CD14-positive monocyte (primary cell): ENCODE measurements around the gene JPH2. TPM values are rescaled to one million over a fixed set of nuclear protein-coding genes. Genes with fewer than 3 reads are reported as not detected.

Experiments
- DNase-seq, 3 donors: peaks; one replicate each; pipeline ENCODE4 v3.0.0-alpha.2; 2011 to 2022
- H2AFZ ChIP-seq: 2 replicates; pipeline ENCODE4 v1.6.0; 2012; ENCODE audit warnings: mild to moderate bottlenecking, low read depth, low read length, inconsistent platforms; ENCODE audit not compliant: insufficient read depth, poor library complexity, severe bottlenecking
- H3K27ac ChIP-seq, 2 donors: 1 replicate in 1 of 2; 2 replicates in 1 of 2; pipeline ENCODE4 v1.5.1; 2012 to 2013; ENCODE audit warnings: low read length in 2 of 2, control low read depth in 1 of 2, inconsistent platforms in 1 of 2, low read depth in 1 of 2, mild to moderate bottlenecking in 1 of 2
- H3K27me3 ChIP-seq, 2 donors: one replicate each; pipeline versions ENCODE4 v1.6.0 to v1.6.1; 2011 to 2013; ENCODE audit warnings: low read length in 2 of 2; ENCODE audit not compliant: control insufficient read depth in 2 of 2, insufficient read depth in 2 of 2
- H3K36me3 ChIP-seq, 2 donors: replicated peaks in 1 of 2; 1 replicate in 1 of 2; 2 replicates in 1 of 2; pipeline versions ENCODE4 v1.5.1 to v1.6.1; 2012 to 2013; ENCODE audit warnings: low read length in 2 of 2, control low read depth in 1 of 2, inconsistent platforms in 1 of 2, mild to moderate bottlenecking in 1 of 2; ENCODE audit not compliant: insufficient read depth in 2 of 2, control insufficient read depth in 1 of 2
- H3K4me1 ChIP-seq, 2 donors: 1 replicate in 1 of 2; 2 replicates in 1 of 2; pipeline versions ENCODE4 v1.5.1 to v1.6.1; 2012 to 2013; ENCODE audit warnings: low read length in 2 of 2, control low read depth in 1 of 2, inconsistent platforms in 1 of 2, mild to moderate bottlenecking in 1 of 2, moderate library complexity in 1 of 2; ENCODE audit not compliant: insufficient read depth in 2 of 2, control insufficient read depth in 1 of 2
- H3K4me2 ChIP-seq: replicated peaks from 2 replicates; pipeline ENCODE3; 2012; ENCODE audit warnings: low read length, moderate library complexity, mild to moderate bottlenecking; ENCODE audit not compliant: poor library complexity, severe bottlenecking; ENCODE audit errors: extremely low read depth
- H3K4me3 ChIP-seq, 3 experiments: fragments of 200-600 bp in 1 of 3; sonication (generic) in 1 of 3; replicated peaks in 1 of 3; 1 replicate in 2 of 3; 2 replicates in 1 of 3; pipeline ENCODE4 v1.5.1; 2011 to 2013; ENCODE audit warnings: low read length in 3 of 3, mild to moderate bottlenecking in 3 of 3, control low read depth in 2 of 3, low read depth in 2 of 3, inconsistent platforms in 1 of 3, moderate library complexity in 1 of 3
- H3K79me2 ChIP-seq: 2 replicates; pipeline ENCODE4 v1.6.0; 2012; ENCODE audit warnings: mild to moderate bottlenecking, control low read depth, inconsistent platforms, low read length, moderate library complexity; ENCODE audit not compliant: insufficient read depth
- H3K9ac ChIP-seq: 2 replicates; pipeline ENCODE4 v1.6.0; 2017; ENCODE audit warnings: low read length, mild to moderate bottlenecking; ENCODE audit not compliant: insufficient read depth, poor library complexity, severe bottlenecking
- H3K9me3 ChIP-seq, 2 donors: replicated peaks in 1 of 2; 1 replicate in 1 of 2; 2 replicates in 1 of 2; pipeline versions ENCODE4 v1.5.1 to v1.6.1; 2012 to 2013; ENCODE audit warnings: low read length in 2 of 2, control low read depth in 1 of 2; ENCODE audit not compliant: control insufficient read depth in 1 of 2, insufficient read depth in 1 of 2
- H4K20me1 ChIP-seq: 2 replicates; pipeline ENCODE4 v1.6.0; 2012; ENCODE audit warnings: mild to moderate bottlenecking, low read length, control low read depth, moderate library complexity; ENCODE audit not compliant: insufficient read depth
- H3K27ac Mint-ChIP-seq, 7 donors: one replicate each; pipeline ENCODE4 v1.8.0; 2020; ENCODE audit warnings: mild to moderate bottlenecking in 7 of 7, mixed read lengths in 7 of 7, moderate library complexity in 6 of 7, inconsistent platforms in 2 of 7
- H3K27me3 Mint-ChIP-seq, 3 donors: one replicate each; pipeline ENCODE4 v1.8.0; 2021 to 2022; ENCODE audit warnings: low read depth in 3 of 3, mild to moderate bottlenecking in 3 of 3, mixed read lengths in 3 of 3, moderate library complexity in 3 of 3, inconsistent platforms in 1 of 3
- H3K36me3 Mint-ChIP-seq, 2 donors: one replicate each; pipeline ENCODE4 v1.8.0; 2020; ENCODE audit warnings: mixed read lengths in 2 of 2, inconsistent platforms in 1 of 2, mild to moderate bottlenecking in 1 of 2
- H3K4me1 Mint-ChIP-seq: one replicate; pipeline ENCODE4 v1.8.0; 2020; ENCODE audit warnings: mild to moderate bottlenecking, mixed read lengths
- H3K4me3 Mint-ChIP-seq, 2 donors: one replicate each; pipeline ENCODE4 v1.8.0; 2020; ENCODE audit warnings: mild to moderate bottlenecking in 2 of 2, mixed read lengths in 2 of 2, moderate library complexity in 1 of 2
- H3K9me3 Mint-ChIP-seq, 7 donors: one replicate each; pipeline ENCODE4 v1.8.0; 2020 to 2022; ENCODE audit warnings: mixed read lengths in 7 of 7, mild to moderate bottlenecking in 6 of 7, moderate library complexity in 6 of 7, inconsistent platforms in 2 of 7
- WGBS: methylation state at CpG from one replicate; pipeline ENCODE4 v1.1.5; 2013; ENCODE audit warnings: missing lambda C conversion rate; ENCODE audit not compliant: insufficient coverage; 5-methylcytosine and 5-hydroxymethylcytosine counted together
- intact Hi-C, 2 donors: fragments of 100-400 bp; cut with micrococcal nuclease; formaldehyde crosslinking; loops; one replicate each; pipeline versions ENCODE4 v1.15.0 to v1.15.1; 2023
- polyA plus RNA-seq, 3 donors: library from polyadenylated mRNA; depleted of rRNA in 1 of 3; unstranded in 2 of 3; stranded (reverse) in 1 of 3; fragments of 300-500 nt in 2 of 3; fragments of >200 nt in 1 of 3; fragmentation: Illumina TruSeq in 2 of 3; gene quantifications; 1 replicate in 2 of 3; 2 replicates in 1 of 3; pipeline ENCODE4 v1.2.3, GENCODE V29; 2012 to 2021
- TF ChIP-seq, protein P1 (sequence below): fragments of 200-600 bp; IDR thresholded peaks from one replicate; pipeline ENCODE4 v1.8.0; 2022; ENCODE audit warnings: antibody characterized with exemption, mild to moderate bottlenecking

The JPH2 gene
- polyA plus RNA-seq, 3 donors = not detected

DNA sequence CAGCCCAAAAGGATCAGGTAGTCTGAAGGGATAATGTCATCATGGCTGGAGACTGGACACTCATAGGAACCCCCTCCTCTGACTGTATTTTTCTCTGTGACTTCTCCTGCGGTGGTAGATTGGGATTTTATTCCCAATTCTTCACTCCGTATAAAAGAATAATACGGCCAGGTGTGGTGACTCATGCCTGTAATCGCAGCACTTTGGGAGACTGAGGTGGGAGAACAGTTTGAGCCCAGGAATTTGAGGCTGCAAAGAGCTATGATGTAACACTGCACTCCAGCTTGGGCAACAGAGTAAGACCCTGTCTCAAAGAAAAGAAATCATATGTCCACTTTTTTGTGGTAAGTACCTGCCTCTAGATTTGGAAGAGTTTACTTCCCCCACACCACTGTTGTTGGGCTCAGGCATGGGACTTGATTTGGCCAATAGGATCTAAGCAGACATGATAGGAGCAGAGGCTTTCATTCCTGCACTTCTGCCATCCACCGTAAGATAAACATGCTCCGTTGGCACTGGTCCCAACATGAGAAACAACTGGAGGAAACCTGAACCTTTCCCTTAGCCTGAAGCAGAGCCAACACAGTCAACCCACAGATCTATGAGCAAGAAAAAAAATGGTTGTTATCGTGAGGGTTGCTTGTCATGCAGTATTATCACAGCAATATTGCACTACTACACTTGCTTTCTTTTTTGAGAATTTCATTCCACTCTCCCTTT lies 82.0 kb downstream of the JPH2 start:
- Histone ChIP-seq H3K4me2 (no peak overlapping the region), H2AFZ (no peak overlapping the region), H3K9ac (no peak overlapping the region), H3K36me3 (no peaks in the 10 kb centered on the region), H3K4me3 (no peak overlapping the region), H4K20me1 (no peaks in the 10 kb centered on the region), H3K4me1 (no peaks in the 10 kb centered on the region), H3K79me2 (no peaks in the 10 kb centered on the region), H3K9me3 (peaks cover 6 to 11% of the 10 kb centered on the region in 2 donors), H3K27ac (no peak overlapping the region), H3K27me3 (peaks cover 3 to 7% of the 10 kb centered on the region in 2 donors)
- intact Hi-C loops = no loop called here
- Mint-ChIP-seq H3K4me1 (no peaks in the 10 kb centered on the region), H3K27ac (no peak overlapping the region), H3K9me3 (peaks cover 10 to 29% (median 14%) of the 10 kb centered on the region in 7 donors), H3K4me3 (no peak overlapping the region), H3K27me3 (peaks cover 4 to 21% (median 16%) of the 10 kb centered on the region in 3 donors), H3K36me3 (no peaks in the 10 kb centered on the region)
- TF ChIP-seq, protein P1, sequence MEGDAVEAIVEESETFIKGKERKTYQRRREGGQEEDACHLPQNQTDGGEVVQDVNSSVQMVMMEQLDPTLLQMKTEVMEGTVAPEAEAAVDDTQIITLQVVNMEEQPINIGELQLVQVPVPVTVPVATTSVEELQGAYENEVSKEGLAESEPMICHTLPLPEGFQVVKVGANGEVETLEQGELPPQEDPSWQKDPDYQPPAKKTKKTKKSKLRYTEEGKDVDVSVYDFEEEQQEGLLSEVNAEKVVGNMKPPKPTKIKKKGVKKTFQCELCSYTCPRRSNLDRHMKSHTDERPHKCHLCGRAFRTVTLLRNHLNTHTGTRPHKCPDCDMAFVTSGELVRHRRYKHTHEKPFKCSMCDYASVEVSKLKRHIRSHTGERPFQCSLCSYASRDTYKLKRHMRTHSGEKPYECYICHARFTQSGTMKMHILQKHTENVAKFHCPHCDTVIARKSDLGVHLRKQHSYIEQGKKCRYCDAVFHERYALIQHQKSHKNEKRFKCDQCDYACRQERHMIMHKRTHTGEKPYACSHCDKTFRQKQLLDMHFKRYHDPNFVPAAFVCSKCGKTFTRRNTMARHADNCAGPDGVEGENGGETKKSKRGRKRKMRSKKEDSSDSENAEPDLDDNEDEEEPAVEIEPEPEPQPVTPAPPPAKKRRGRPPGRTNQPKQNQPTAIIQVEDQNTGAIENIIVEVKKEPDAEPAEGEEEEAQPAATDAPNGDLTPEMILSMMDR = no peak
- 86% methylated on average over 1 of the region's 7 CpGs for WGBS
- no peak for DNase-seq

DNA sequence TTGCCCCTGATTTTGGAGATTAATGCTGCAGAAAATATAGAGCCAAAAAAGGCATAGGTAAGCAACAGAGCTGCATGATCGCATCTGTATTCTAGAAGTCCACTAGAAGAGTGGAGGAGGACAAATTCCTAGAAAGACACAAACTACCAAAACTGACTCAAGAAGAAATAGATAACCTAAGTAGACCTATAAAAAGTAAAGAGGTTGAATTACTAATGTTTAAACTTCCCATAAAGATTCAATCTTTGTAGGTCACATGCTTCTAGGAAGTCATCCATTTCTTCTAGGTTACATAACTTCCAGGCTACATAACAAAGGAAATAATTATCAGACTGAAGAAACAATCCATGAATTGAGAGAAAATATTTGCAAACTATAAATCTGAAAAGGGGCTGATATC lies 84.4 kb downstream of the JPH2 start:
- no CpG with 5 or more reads among the region's 1 CpG for WGBS
- Histone ChIP-seq H3K4me1 (no peaks in the 10 kb centered on the region), H3K4me3 (no peak overlapping the region), H3K27me3 (peaks cover 3 to 4% of the 10 kb centered on the region in 2 donors), H4K20me1 (no peaks in the 10 kb centered on the region), H3K9me3 (no peaks in the 10 kb centered on the region), H3K4me2 (no peak overlapping the region), H2AFZ (no peak overlapping the region), H3K36me3 (no peaks in the 10 kb centered on the region), H3K79me2 (no peaks in the 10 kb centered on the region), H3K27ac (no peak overlapping the region), H3K9ac (no peak overlapping the region)
- no peaks in the 10 kb centered on the region for H3K36me3 Mint-ChIP-seq
- no peaks in the 10 kb centered on the region for H3K4me1 Mint-ChIP-seq
- intact Hi-C loops = no loop called here
- H3K27ac Mint-ChIP-seq = no peak overlapping the region
- peaks cover 0 to 12% (median 4%) of the 10 kb centered on the region in 7 donors for H3K9me3 Mint-ChIP-seq
- TF ChIP-seq, protein P1 = no peak
- no peak for DNase-seq
- H3K27me3 Mint-ChIP-seq = peaks cover 2 to 18% (median 14%) of the 10 kb centered on the region in 3 donors
- H3K4me3 Mint-ChIP-seq = no peak overlapping the region
